HG02840 (cell line): ENCODE results near the gene CLCN3.
"Not testable (repeated sequence)": the region's sequence is repeated elsewhere in the genome, so short reads cannot be mapped to it uniquely, and the experiment has no call there.

ENCODE experiments used
- ATAC-seq: cut with Tn5 transposase; IDR thresholded peaks from one replicate; pipeline ENCODE4 v1.9.1; 2021; ENCODE audit warnings: mild to moderate bottlenecking, moderate library complexity, moderate number of reproducible peaks; ENCODE audit not compliant: unreplicated experiment, low FRiP score

Gene CLCN3

GRCh38 chr4:169619958-169620879 lies at the start of gene CLCN3:
TSS of gene CLCN3 (plus strand) at chr4:169620578. CDS start at chr4:169635929, 15,351 bp downstream.
- peak; percentile 97 for ATAC-seq

GRCh38 chr4:169571012-169571411 lies 49.4 kb upstream of the CLCN3 start:
- ATAC-seq, result not testable (repeated sequence)

GRCh38 chr4:169571435-169571834 lies 48.9 kb upstream of the CLCN3 start:
- ATAC-seq, result no peak

GRCh38 chr4:169573889-169574288 lies 46.5 kb upstream of the CLCN3 start:
- no peak for ATAC-seq

- ATAC-seq, result peak; percentile 70
These were observed 38.2 kb upstream of the CLCN3 start for GRCh38 chr4:169582203-169582602.

GRCh38 chr4:169582706-169583105 lies 37.7 kb upstream of the CLCN3 start:
- ATAC-seq, result no peak

- ATAC-seq, result no peak
These were observed 36.8 kb upstream of the CLCN3 start for GRCh38 chr4:169583563-169583962.

GRCh38 chr4:169593050-169593560 lies 27.3 kb upstream of the CLCN3 start:
- no peak for ATAC-seq

- ATAC-seq, result no peak
These were observed 25.7 kb upstream of the CLCN3 start for GRCh38 chr4:169594560-169595195.

GRCh38 chr4:169601016-169601771 lies 19.2 kb upstream of the CLCN3 start:
- no peak for ATAC-seq

GRCh38 chr4:169603312-169603711 lies 17.1 kb upstream of the CLCN3 start:
- ATAC-seq, result no peak

GRCh38 chr4:169604131-169604900 lies 16.1 kb upstream of the CLCN3 start:
- no peak for ATAC-seq

- no peak for ATAC-seq
These were observed 15.5 kb upstream of the CLCN3 start for GRCh38 chr4:169604903-169605331.

GRCh38 chr4:169611157-169611556 lies 9.2 kb upstream of the CLCN3 start:
- no peak for ATAC-seq

- peak; percentile 94 for ATAC-seq
These were observed 8.1 kb upstream of the CLCN3 start, which contains the start of gene NEK1 for GRCh38 chr4:169611991-169612870. TSS of gene NEK1 (minus strand) at chr4:169612583. CDS start at chr4:169602630, 9,953 bp downstream.

GRCh38 chr4:169612871-169613859 lies 7.2 kb upstream of the CLCN3 start:
- ATAC-seq, result peak; percentile 32

- ATAC-seq, result no peak
These were observed 4.8 kb upstream of the CLCN3 start for GRCh38 chr4:169615467-169616106.
